ENCODE data around the gene ZNF474. TPM values are rescaled to one million over a fixed set of nuclear protein-coding genes. Genes with fewer than 3 reads are reported as not detected.

The ZNF474 gene
- total and polyA plus RNA-seq, 2 of the 4 experiments (the other 2 are of a cell fraction), result 0.24 to 0.54 TPM

DNA sequence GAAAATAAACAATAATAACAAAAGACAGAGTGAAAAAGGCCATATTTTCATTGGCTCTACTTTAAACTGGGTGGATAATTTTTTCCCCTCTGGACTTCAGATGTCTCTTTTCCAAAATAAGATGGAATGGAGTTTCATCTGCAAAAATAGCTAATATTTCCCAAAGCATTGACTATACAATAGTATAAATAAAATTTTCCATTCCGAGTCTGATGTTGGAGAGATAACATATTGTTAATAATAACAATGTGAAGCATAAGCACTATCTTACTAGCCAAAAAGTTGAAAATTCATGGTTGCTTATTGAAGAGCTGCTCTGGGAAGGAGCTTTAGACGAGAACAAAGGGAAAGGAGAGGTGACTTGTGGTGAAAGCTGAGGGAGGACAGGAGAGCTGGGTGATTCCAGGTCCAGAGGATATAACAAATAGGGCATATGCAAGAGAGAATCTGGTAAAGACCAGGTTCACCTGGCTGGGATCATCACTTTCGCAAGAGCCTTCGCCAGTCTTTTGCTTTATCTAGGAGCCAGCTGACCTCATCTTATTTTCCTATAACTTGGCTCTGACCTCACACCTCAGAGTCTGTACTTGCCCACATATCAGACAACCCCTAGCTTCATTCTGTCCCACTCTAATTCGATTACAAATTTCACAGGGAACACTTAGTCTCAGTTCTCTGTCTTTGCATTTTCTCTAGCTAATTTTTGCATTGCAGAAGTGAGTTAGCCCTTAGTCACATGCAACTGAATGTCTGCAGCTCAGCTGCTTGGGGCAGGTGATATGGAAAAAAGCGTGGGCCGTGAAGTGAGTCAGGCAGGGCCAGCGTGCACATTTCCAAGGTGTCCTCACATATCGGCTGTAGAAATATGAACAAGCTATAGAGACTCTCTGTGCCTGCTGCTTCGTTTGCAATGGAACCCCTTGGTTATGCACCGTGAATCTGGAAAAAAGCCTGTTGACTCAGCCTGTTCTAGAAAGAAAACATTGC is 7.6 kb upstream of the ZNF474 start:
- Histone ChIP-seq H2BK15ac (ENCODE audit: low read depth, low read length) (no peak overlapping the region), H3K4me2 (ENCODE audit: low read depth, low read length) (no peak overlapping the region), H3K18ac (ENCODE audit: low read depth, low read length) (no peak overlapping the region), H4K5ac (ENCODE audit: low read depth, low read length) (no peak overlapping the region), H3K9ac (ENCODE audit: low read depth, low read length) (no peak overlapping the region), H3K4me3 (ENCODE audit: insufficient read depth, low read depth, low read length) (no peak overlapping the region), H2BK120ac (ENCODE audit: low read depth, low read length) (no peak overlapping the region), H3K4ac (ENCODE audit: low read depth, low read length) (no peak overlapping the region), H3K27me3 (ENCODE audit: control insufficient read depth, insufficient read depth, low read length) (no peaks in the 10 kb centered on the region), H3K9me1 (ENCODE audit: insufficient read depth, low read length) (0 out of 2 replicates have a peak, but pooled peaks cover 3% of the 10 kb centered on the region), H3K23ac (ENCODE audit: low read depth, low read length) (no peak overlapping the region), H3K14ac (replicated peaks; ENCODE audit: low read depth, low read length) (no peak overlapping the region), H4K91ac (ENCODE audit: insufficient read depth, low read depth, low read length) (no peak overlapping the region), H4K20me1 (ENCODE audit: insufficient read depth, low read length) (no peaks in the 10 kb centered on the region), H2AK9ac (replicated peaks; ENCODE audit: low read depth, low read length, poor library complexity) (no peak overlapping the region), H3K79me1 (ENCODE audit: low read depth in 1 of 2, low read length in 2 of 2) (no peaks in the 10 kb centered on the region), H3K56ac (ENCODE audit: extremely low read depth, insufficient read depth, low read length) (no peak overlapping the region), H2AFZ (replicated peaks; ENCODE audit: low read length, poor library complexity) (no peak overlapping the region), H2AK5ac (ENCODE audit: low read depth, low read length) (no peak overlapping the region), H3K27ac (ENCODE audit: insufficient read depth, low read length) (no peak overlapping the region), H3K4me1 (ENCODE audit: control insufficient read depth, insufficient read depth, low read length) (peaks cover 11% of the 10 kb centered on the region), H3K36me3 (ENCODE audit: control insufficient read depth, insufficient read depth, low read length) (no peaks in the 10 kb centered on the region), H3K9me3 (ENCODE audit: control insufficient read depth, insufficient read depth, low read length) (no peaks in the 10 kb centered on the region), H2BK5ac (ENCODE audit: low read depth, low read length, poor library complexity, severe bottlenecking) (no peak overlapping the region), H2BK20ac (ENCODE audit: low read depth, low read length) (no peak overlapping the region), H4K8ac (ENCODE audit: low read depth in 2 of 2, low read length in 2 of 2) (no peak overlapping the region)
- in situ Hi-C loops (cut with MboI; ENCODE audit: low sequenced_read_pairs) (no loop called here), dilution Hi-C loops (cut with HindIII; ENCODE audit: low sequenced_read_pairs, unreplicated experiment) (no loop called here), intact Hi-C loops (cut with micrococcal nuclease) (no loop called here)
- no TSS peak for BruUV-seq (replicated peaks)
- DNase-seq (peak; percentile 57), ATAC-seq (ENCODE audit: low read depth) (no peak)
- CTCF ChIA-PET, result interaction anchor here (1.0 to 1.7 kb wide), 4 partner anchors 11 to 44 kb away, joined by 3 to 5 read pairs (median 4); partner anchors contain the start of gene LOX
- TF ChIP-seq NFE2L2 (IDR thresholded peaks at IDR 0.05; ENCODE audit: low read depth, low read length) (no peak), BHLHE40 (IDR thresholded peaks at IDR 0.05; ENCODE audit: low read depth, low read length) (peak; percentile 56), FOS (IDR thresholded peaks at IDR 0.05; ENCODE audit: low read depth, low read length) (peak; percentile 2; the same call in 1 of the 2 replicates)
- TF ChIP-seq, protein P1, sequence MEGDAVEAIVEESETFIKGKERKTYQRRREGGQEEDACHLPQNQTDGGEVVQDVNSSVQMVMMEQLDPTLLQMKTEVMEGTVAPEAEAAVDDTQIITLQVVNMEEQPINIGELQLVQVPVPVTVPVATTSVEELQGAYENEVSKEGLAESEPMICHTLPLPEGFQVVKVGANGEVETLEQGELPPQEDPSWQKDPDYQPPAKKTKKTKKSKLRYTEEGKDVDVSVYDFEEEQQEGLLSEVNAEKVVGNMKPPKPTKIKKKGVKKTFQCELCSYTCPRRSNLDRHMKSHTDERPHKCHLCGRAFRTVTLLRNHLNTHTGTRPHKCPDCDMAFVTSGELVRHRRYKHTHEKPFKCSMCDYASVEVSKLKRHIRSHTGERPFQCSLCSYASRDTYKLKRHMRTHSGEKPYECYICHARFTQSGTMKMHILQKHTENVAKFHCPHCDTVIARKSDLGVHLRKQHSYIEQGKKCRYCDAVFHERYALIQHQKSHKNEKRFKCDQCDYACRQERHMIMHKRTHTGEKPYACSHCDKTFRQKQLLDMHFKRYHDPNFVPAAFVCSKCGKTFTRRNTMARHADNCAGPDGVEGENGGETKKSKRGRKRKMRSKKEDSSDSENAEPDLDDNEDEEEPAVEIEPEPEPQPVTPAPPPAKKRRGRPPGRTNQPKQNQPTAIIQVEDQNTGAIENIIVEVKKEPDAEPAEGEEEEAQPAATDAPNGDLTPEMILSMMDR (conservative IDR thresholded peaks at IDR 0.05; ENCODE audit: low read depth, low read length), result no peak
- POLR2A ChIA-PET (ENCODE audit: unreplicated experiment), result no interaction called here
- WGBS, 2 experiments (ENCODE audit: extremely low coverage in 2 of 2, insufficient read length in 1 of 2), result 81% methylated on average over 5 of the region's 11 CpGs; no CpG with 5 or more reads in 1 of the 2 experiments
